Right lung (tissue), 5 donors: Measurements from ENCODE around the gene KRTAP20-3. TPM values are rescaled to one million over a fixed set of nuclear protein-coding genes. Genes with fewer than 3 reads are reported as not detected.

ENCODE experiments used
- DNase-seq, 2 donors: peaks; one replicate each; pipeline ENCODE4 v3.0.0-alpha.2; 2013
- polyA plus RNA-seq, 5 donors: library from polyadenylated mRNA; unstranded; fragments of 120-200 nt; gene quantifications; one replicate each; pipeline versions ENCODE4 v1.2.1 to v1.2.3, GENCODE V29; 2013; ENCODE audit warnings: inconsistent platforms in 1 of 5, low replicate concordance in 1 of 5; ENCODE audit not compliant: insufficient read length in 5 of 5, insufficient read depth in 1 of 5

Gene KRTAP20-3
- polyA plus RNA-seq, 5 donors: not detected

DNA sequence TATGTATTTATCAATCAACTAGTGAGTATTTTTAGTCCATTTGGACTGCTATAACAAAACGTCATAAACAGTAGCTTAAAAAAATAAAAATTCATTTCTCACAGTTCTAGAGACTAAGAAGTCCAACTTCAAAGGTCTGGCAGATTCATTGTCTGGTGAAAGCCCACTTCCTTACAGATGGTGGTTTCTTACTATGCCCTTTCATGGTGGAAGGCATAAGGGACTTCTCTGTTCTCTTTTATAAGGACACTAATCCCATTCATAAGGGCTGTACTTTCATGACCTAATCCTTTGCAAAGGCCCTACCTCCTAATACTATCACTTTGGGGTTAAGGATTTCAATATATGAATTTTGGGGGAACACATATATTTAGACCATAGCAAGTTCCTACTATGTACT is 37.9 kb downstream of the KRTAP20-3 start:
- no peak for DNase-seq

DNA sequence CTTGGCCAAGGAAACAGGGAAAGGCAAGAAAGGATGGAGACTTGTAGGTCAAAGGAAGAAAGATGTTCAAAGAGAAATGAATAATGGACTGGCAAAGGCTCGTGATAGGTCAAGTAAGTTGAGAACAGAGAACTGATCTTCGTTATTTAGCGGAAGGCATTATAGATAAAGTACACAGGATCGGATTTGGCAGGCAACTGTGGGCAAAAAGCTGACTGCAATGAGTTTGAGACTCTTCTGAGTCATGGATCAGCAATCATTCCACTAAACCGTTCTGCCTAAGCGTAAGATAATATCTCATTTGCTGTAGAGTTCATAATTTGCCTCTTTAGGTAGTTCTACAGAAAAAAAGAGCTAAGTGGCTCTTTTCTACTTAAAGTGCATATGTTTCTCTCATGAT is 41.8 kb downstream of the KRTAP20-3 start:
- DNase-seq: no peak

- no peak for DNase-seq
Measured at GRCh38 chr21:30689822-30690221, 47.2 kb downstream of the KRTAP20-3 start.

Other genes starting within 250 kb of the KRTAP20-3 start
- not detected for gene KRTAP13-1, start 246.8 kb upstream of the KRTAP20-3 start, polyA plus RNA-seq
- not detected for gene KRTAP13-3, start 216.9 kb upstream of the KRTAP20-3 start, polyA plus RNA-seq
- gene KRTAP13-4, start 212.6 kb upstream of the KRTAP20-3 start, polyA plus RNA-seq: not detected
- gene KRTAP15-1, start 202.6 kb upstream of the KRTAP20-3 start, polyA plus RNA-seq: not detected
- gene KRTAP19-1, start 162.5 kb upstream of the KRTAP20-3 start, polyA plus RNA-seq: not detected
- not detected for gene KRTAP19-2, start 155.4 kb upstream of the KRTAP20-3 start, polyA plus RNA-seq
- gene KRTAP19-3, start 150.9 kb upstream of the KRTAP20-3 start, polyA plus RNA-seq: not detected
- gene KRTAP19-4, start 145.7 kb upstream of the KRTAP20-3 start, polyA plus RNA-seq: not detected
- gene KRTAP19-5, start 140.7 kb upstream of the KRTAP20-3 start, polyA plus RNA-seq: not detected
- not detected for gene KRTAP19-6, start 101.0 kb upstream of the KRTAP20-3 start, polyA plus RNA-seq
- not detected for gene KRTAP19-7, start 81.5 kb upstream of the KRTAP20-3 start, polyA plus RNA-seq
- not detected for gene KRTAP22-2, start 52.5 kb upstream of the KRTAP20-3 start, polyA plus RNA-seq
- gene KRTAP6-3, start 50.4 kb upstream of the KRTAP20-3 start, polyA plus RNA-seq: not detected
- not detected for gene KRTAP6-2, start 44.0 kb upstream of the KRTAP20-3 start, polyA plus RNA-seq
- gene KRTAP22-1, start 41.8 kb upstream of the KRTAP20-3 start, polyA plus RNA-seq: not detected
- not detected for gene KRTAP6-1, start 28.9 kb upstream of the KRTAP20-3 start, polyA plus RNA-seq
- gene KRTAP20-1, start 26.4 kb upstream of the KRTAP20-3 start, polyA plus RNA-seq: not detected
- not detected for gene KRTAP20-4, start 22.2 kb upstream of the KRTAP20-3 start, polyA plus RNA-seq
- gene KRTAP20-2, start 7.7 kb upstream of the KRTAP20-3 start, polyA plus RNA-seq: not detected
- not detected for gene KRTAP21-3, start 75.9 kb downstream of the KRTAP20-3 start, polyA plus RNA-seq
- not detected for gene KRTAP21-2, start 104.4 kb downstream of the KRTAP20-3 start, polyA plus RNA-seq
- gene KRTAP21-1, start 112.6 kb downstream of the KRTAP20-3 start, polyA plus RNA-seq: not detected
- not detected for gene KRTAP8-1, start 170.4 kb downstream of the KRTAP20-3 start, polyA plus RNA-seq
- gene KRTAP7-1, start 186.9 kb downstream of the KRTAP20-3 start, polyA plus RNA-seq: not detected
- gene KRTAP11-1, start 238.7 kb downstream of the KRTAP20-3 start, polyA plus RNA-seq: not detected